ENCODE measurements around the gene CHMP5.

CHMP5 gene

DNA sequence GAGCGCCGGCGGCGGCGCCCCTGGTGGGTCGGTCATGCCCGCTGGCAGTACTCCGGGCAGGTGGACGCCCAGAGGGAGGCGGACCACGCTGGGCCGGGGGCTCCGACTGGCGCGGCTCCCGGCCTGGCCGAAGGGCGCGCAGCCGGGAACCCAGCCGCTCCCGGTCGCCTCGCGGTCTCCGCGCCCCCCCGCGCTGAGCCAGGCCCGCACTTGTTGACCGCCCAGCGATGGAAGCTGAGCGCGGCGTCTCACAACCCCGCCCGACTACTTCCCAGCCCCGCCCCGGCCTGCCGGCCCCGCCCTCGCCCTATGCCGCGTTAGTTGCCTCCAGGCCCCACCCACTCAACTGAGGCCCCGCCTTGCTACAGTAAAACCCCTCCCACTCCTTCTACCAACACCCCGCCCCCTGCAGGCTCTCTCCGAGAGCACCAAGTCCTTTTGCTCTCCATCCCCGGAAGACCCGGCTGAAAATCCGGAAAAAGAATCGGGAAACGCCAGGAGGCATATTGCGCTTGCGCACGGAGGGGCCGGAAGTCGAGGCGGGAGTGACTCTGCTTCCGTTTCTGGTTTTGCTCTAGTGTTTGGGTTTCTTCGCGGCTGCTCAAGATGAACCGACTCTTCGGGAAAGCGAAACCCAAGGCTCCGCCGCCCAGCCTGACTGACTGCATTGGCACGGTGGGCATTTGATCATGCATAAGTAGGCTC, at the start of gene CHMP5, which contains the start of gene BAG1:
CHMP5 (plus strand) TSS at position 577 of the 705 bp plus-strand sequence; CDS start at position 607, 30 bp downstream.
BAG1 (minus strand) TSS at position 236 of the 705 bp plus-strand sequence.
- peak; percentile 100 for DNase-seq
- Mint-ChIP-seq H3K27me3 (no peaks in the 10 kb centered on the region), H3K27ac (peak within 1 kb of the TSS; percentile 95), H3K4me3 (peak within 1 kb of the TSS; percentile 96), H3K9me3 (no peaks in the 10 kb centered on the region), H3K4me1 (peaks cover 52% of the 10 kb centered on the region), H3K36me3 (ENCODE audit: low read depth) (peaks cover 60% of the 10 kb centered on the region)
- peak; percentile 92 for ATAC-seq

DNA sequence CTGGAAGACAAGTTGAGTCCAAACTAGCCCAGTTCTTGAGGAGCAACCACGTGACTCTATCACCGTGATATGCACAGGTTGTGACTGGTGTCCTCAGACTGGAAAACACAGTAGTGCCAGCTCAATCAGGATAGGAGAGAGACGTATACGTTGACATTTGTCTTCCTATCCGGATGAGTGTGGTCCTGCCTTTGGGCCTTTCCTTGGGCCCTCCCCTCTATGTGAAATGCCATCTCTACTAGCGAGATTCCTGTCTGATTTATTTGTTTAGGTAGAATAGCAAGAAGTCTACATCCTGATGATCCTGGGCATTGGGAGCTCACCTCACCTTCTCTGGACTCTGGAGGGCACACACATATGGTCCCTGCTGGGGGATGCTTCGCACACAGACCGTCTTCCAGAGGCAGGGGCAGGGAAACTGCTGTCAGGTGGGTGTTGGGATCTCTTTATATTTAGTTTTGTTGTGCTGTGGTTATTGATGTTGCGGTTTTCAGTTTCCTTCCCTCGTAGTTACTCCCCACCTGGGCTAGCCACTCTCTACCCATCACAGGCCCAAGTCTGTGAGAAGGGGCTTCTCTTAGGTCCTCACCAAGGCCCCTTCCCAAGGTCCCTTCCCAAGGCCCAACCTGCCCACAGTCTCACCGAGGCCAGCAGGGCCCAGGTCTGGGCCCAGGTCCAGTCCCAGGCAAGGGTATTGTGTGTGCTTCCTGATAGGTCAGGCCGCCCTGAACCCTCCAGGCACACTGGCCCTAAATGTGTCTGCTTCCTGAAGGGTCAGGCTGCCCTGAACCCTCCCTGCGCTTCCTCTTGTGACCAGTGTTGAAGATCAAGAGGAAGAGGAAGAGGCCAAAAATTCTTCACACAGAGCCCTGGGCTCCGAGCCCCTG, 43.9 kb upstream of the CHMP5 start:
- Mint-ChIP-seq H3K36me3 (ENCODE audit: low read depth) (no peaks in the 10 kb centered on the region), H3K27me3 (no peaks in the 10 kb centered on the region), H3K27ac (no peak overlapping the region), H3K4me3 (no peak overlapping the region), H3K4me1 (peaks cover 12% of the 10 kb centered on the region), H3K9me3 (no peaks in the 10 kb centered on the region)
- DNase-seq (no peak), ATAC-seq (no peak)

GRCh38 chr9:33221568-33221884, 43.3 kb upstream of the CHMP5 start:
- ATAC-seq = no peak
- Mint-ChIP-seq H3K4me3 (no peak overlapping the region), H3K4me1 (peaks cover 14% of the 10 kb centered on the region), H3K27me3 (no peaks in the 10 kb centered on the region), H3K9me3 (no peaks in the 10 kb centered on the region), H3K36me3 (ENCODE audit: low read depth) (no peaks in the 10 kb centered on the region), H3K27ac (no peak overlapping the region)
- no peak for DNase-seq

DNA sequence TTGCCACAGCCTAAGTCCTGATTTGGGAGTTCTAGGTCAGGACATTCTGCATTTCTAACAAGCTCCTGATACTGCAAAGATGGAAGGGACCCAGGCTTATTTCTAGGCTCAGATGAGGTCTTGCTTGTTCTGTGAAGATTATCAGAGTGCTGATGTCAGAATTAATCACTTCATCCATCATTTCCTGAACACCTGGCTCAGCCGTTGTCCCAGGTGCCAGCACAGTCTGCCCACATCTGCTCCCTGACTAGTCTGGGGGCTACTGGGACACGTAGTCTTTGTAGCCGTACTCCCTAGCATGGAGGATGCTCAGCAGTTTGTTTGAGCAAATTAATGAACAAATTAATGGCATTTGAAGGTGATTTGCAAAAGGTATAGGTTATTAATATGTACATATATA, 42.8 kb upstream of the CHMP5 start:
- Mint-ChIP-seq H3K9me3 (no peaks in the 10 kb centered on the region), H3K27me3 (no peaks in the 10 kb centered on the region), H3K4me3 (no peak overlapping the region), H3K4me1 (peaks cover 18% of the 10 kb centered on the region), H3K36me3 (ENCODE audit: low read depth) (no peaks in the 10 kb centered on the region), H3K27ac (no peak overlapping the region)
- ATAC-seq (no peak), DNase-seq (no peak)

DNA sequence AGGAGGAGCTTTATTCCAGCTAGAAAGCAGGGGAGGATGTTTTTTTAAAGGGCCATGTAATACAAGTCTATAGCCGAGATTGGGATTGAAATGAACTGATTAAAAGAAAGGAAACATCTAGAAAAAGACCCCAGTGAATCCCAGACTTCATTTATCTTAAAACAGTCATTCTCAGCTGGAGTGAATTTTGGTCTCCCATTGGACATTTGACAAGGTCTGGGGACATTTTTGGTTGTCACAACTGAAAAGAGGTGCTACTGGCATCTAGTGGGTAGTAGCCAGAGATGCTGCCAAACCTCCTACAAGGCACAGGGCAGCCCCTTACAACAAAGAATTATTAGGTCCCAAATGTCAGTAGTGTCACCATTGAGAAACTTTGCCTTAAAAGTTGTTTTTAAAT, 41.2 kb upstream of the CHMP5 start:
- Mint-ChIP-seq H3K27me3 (no peaks in the 10 kb centered on the region), H3K4me3 (no peak overlapping the region), H3K9me3 (no peaks in the 10 kb centered on the region), H3K4me1 (peaks cover 20% of the 10 kb centered on the region), H3K36me3 (ENCODE audit: low read depth) (no peaks in the 10 kb centered on the region), H3K27ac (no peak overlapping the region)
- no peak for DNase-seq
- no peak for ATAC-seq

- Mint-ChIP-seq H3K9me3 (no peaks in the 10 kb centered on the region), H3K4me3 (no peak overlapping the region), H3K27ac (no peak overlapping the region), H3K4me1 (peaks cover 20% of the 10 kb centered on the region), H3K27me3 (no peaks in the 10 kb centered on the region), H3K36me3 (ENCODE audit: low read depth) (no peaks in the 10 kb centered on the region)
- DNase-seq (peak; percentile 76), ATAC-seq (peak; percentile 34)
These were observed 39.3 kb upstream of the CHMP5 start for GRCh38 chr9:33225319-33226147.

GRCh38 chr9:33227008-33227398, 37.8 kb upstream of the CHMP5 start:
- Mint-ChIP-seq H3K4me3 (no peak overlapping the region), H3K27me3 (no peaks in the 10 kb centered on the region), H3K9me3 (no peaks in the 10 kb centered on the region), H3K27ac (peak overlapping the region; percentile 40), H3K36me3 (ENCODE audit: low read depth) (no peaks in the 10 kb centered on the region), H3K4me1 (peaks cover 17% of the 10 kb centered on the region)
- DNase-seq (no peak), ATAC-seq (peak; percentile 18)

- peaks cover 17% of the 10 kb centered on the region for H3K4me1 Mint-ChIP-seq
- ATAC-seq = no peak
- H3K9me3 Mint-ChIP-seq = no peaks in the 10 kb centered on the region
- H3K4me3 Mint-ChIP-seq = no peak overlapping the region
- H3K27me3 Mint-ChIP-seq = no peaks in the 10 kb centered on the region
- no peak for DNase-seq
- no peak overlapping the region for H3K27ac Mint-ChIP-seq
- no peaks in the 10 kb centered on the region for H3K36me3 Mint-ChIP-seq (ENCODE audit: low read depth)
These were observed 37.1 kb upstream of the CHMP5 start for GRCh38 chr9:33227741-33228140.

DNA sequence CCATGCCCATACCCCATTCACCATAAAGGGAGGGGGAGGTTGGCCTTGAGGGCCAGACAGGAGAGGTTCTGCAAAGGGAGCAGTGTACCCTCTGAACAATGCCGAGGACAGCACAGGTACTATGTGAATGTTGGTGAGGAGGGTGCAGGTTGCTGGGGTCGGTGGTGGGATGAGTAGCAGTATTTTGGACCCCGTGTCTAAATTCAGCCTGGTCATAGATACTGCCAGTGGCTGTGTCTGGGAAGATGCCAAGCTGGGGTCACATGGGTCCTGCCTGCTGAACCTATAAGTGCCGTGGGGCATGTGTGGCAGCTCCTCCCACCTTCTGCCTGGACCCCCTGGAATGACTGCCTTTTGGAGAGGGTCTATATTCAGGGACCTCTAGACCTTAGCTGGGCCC, 36.2 kb upstream of the CHMP5 start:
- Mint-ChIP-seq H3K27ac (no peak overlapping the region), H3K27me3 (no peaks in the 10 kb centered on the region), H3K9me3 (no peaks in the 10 kb centered on the region), H3K36me3 (ENCODE audit: low read depth) (no peaks in the 10 kb centered on the region), H3K4me1 (peaks cover 17% of the 10 kb centered on the region), H3K4me3 (no peak overlapping the region)
- ATAC-seq (no peak), DNase-seq (no peak)

GRCh38 chr9:33229359-33230114, 35.3 kb upstream of the CHMP5 start:
- H3K4me3 Mint-ChIP-seq = no peak overlapping the region
- DNase-seq (no peak), ATAC-seq (no peak)
- no peaks in the 10 kb centered on the region for H3K27me3 Mint-ChIP-seq
- H3K27ac Mint-ChIP-seq = no peak overlapping the region
- peaks cover 17% of the 10 kb centered on the region for H3K4me1 Mint-ChIP-seq
- H3K36me3 Mint-ChIP-seq (ENCODE audit: low read depth) = no peaks in the 10 kb centered on the region
- H3K9me3 Mint-ChIP-seq = no peaks in the 10 kb centered on the region

GRCh38 chr9:33230756-33231622, 33.9 kb upstream of the CHMP5 start:
- Mint-ChIP-seq H3K36me3 (ENCODE audit: low read depth) (no peaks in the 10 kb centered on the region), H3K27ac (no peak overlapping the region), H3K4me3 (no peak overlapping the region), H3K4me1 (peaks cover 8% of the 10 kb centered on the region), H3K9me3 (no peaks in the 10 kb centered on the region), H3K27me3 (peaks cover 5% of the 10 kb centered on the region)
- DNase-seq = no peak
- ATAC-seq = no peak

DNA sequence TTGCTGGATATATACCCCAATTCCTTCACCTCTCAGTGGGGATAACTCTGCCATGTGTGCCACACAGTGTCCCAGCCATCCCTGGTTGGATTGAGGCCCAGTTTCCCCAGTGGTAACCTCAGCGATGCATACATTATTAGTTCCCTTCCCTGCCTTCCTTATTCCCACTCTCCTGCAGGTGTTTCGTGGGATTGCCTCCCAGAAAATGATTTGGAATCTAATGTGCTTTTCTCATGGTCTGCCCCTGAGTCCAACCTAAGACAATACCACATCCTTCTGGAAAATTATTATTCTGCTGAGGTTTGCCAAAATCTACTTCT, 33.3 kb upstream of the CHMP5 start:
- Mint-ChIP-seq H3K4me3 (no peak overlapping the region), H3K27me3 (peaks cover 6% of the 10 kb centered on the region), H3K9me3 (no peaks in the 10 kb centered on the region), H3K36me3 (ENCODE audit: low read depth) (no peaks in the 10 kb centered on the region), H3K4me1 (peaks cover 6% of the 10 kb centered on the region), H3K27ac (no peak overlapping the region)
- DNase-seq (no peak), ATAC-seq (no peak)

DNA sequence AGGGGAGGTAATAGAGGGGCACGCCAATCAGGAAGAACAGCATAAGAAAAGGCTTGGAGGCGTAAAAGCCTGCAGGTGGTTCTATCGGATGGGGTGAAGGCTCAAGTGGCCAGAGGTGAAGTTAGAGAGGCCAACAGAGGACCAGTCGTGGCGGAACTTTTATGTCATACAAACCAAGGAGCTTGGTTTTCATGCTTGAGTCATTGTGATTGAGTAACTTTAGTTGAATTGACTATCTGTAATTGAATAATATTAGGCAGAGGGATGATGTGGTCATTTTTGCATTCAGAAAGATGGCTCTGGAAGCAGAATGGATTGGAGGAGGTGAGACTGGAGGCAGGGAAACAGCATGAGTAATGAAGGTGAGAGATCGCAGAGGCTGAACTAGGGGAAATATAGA, 32.0 kb upstream of the CHMP5 start:
- DNase-seq (no peak), ATAC-seq (no peak)
- Mint-ChIP-seq H3K4me3 (no peak overlapping the region), H3K27ac (no peak overlapping the region), H3K4me1 (no peaks in the 10 kb centered on the region), H3K36me3 (ENCODE audit: low read depth) (no peaks in the 10 kb centered on the region), H3K9me3 (no peaks in the 10 kb centered on the region), H3K27me3 (peaks cover 6% of the 10 kb centered on the region)

Measured in activated naive CD8-positive, alpha-beta T cell treated with anti-CD3 and anti-CD28 coated beads, Interleukin-2, amount 50 U/mL, for 24 hours (primary cell).